Fibroblast of lung (primary cell): Measurements from ENCODE around the gene CD59. TPM values are rescaled to one million over a fixed set of nuclear protein-coding genes. Genes with fewer than 3 reads are reported as not detected.

ENCODE experiments used
- DNase-seq, 2 donors: peaks; one replicate each; pipeline versions ENCODE4 v3.0.0 to v3.0.0-alpha.2; 2010; ENCODE audit warnings: low read depth in 2 of 2
- H2AFZ ChIP-seq: 2 replicates; pipeline ENCODE4 v1.5.1; 2012; ENCODE audit warnings: low read length, control low read depth, inconsistent platforms
- H3K27ac ChIP-seq: 2 replicates; pipeline ENCODE4 v1.5.1; 2011; ENCODE audit warnings: low read length, control low read depth; ENCODE audit not compliant: insufficient read depth
- H3K27me3 ChIP-seq: 2 replicates; pipeline ENCODE4 v1.5.1; 2011; ENCODE audit warnings: mild to moderate bottlenecking, low read length; ENCODE audit not compliant: control insufficient read depth, insufficient read depth
- H3K36me3 ChIP-seq: 2 replicates; pipeline ENCODE4 v1.5.1; 2011; ENCODE audit warnings: low read length; ENCODE audit not compliant: control insufficient read depth, insufficient read depth
- H3K4me1 ChIP-seq: 2 replicates; pipeline ENCODE4 v1.5.1; 2011; ENCODE audit warnings: low read length; ENCODE audit not compliant: control insufficient read depth, insufficient read depth; ENCODE audit errors: extremely low read depth
- H3K4me2 ChIP-seq: 2 replicates; pipeline ENCODE4 v1.5.1; 2011; ENCODE audit warnings: low read length, control low read depth; ENCODE audit not compliant: insufficient read depth; ENCODE audit errors: extremely low read depth
- H3K4me3 ChIP-seq, 4 experiments: fragments of 200-600 bp in 1 of 4; sonication (generic) in 1 of 4; replicated peaks in 1 of 4; 2 replicates each; pipeline ENCODE4 v1.5.1; 2011 to 2016; ENCODE audit warnings: low read length in 4 of 4, low read depth in 3 of 4, mild to moderate bottlenecking in 3 of 4, control low read depth in 2 of 4, inconsistent platforms in 1 of 4, mixed read lengths in 1 of 4; ENCODE audit not compliant: insufficient read depth in 1 of 4; ENCODE audit errors: control extremely low read depth in 1 of 4
- H3K79me2 ChIP-seq: 2 replicates; pipeline ENCODE4 v1.5.1; 2012; ENCODE audit warnings: mild to moderate bottlenecking, low read length, inconsistent platforms; ENCODE audit not compliant: control insufficient read depth, insufficient read depth
- H3K9ac ChIP-seq: 2 replicates; pipeline ENCODE4 v1.5.1; 2011; ENCODE audit warnings: mild to moderate bottlenecking, low read length, control low read depth; ENCODE audit not compliant: insufficient read depth
- H3K9me3 ChIP-seq: 2 replicates; pipeline ENCODE4 v1.5.1; 2012; ENCODE audit warnings: low read depth, low read length; ENCODE audit not compliant: control insufficient read depth, insufficient read depth
- H4K20me1 ChIP-seq: 2 replicates; pipeline ENCODE4 v1.5.1; 2011; ENCODE audit warnings: low read length; ENCODE audit not compliant: control insufficient read depth, insufficient read depth; ENCODE audit errors: extremely low read depth
- CTCF ChIP-seq, 2 donors: IDR thresholded peaks in 1 of 2; conservative IDR thresholded peaks in 1 of 2; 1 replicate in 1 of 2; 2 replicates in 1 of 2; pipeline ENCODE4 v1.5.1; 2011 to 2012; ENCODE audit warnings: low read length in 2 of 2, control low read depth in 1 of 2, inconsistent platforms in 1 of 2, low read depth in 1 of 2, mild to moderate bottlenecking in 1 of 2
- EZH2 ChIP-seq: IDR thresholded peaks from 2 replicates; pipeline ENCODE4 v1.5.1; 2012; ENCODE audit warnings: low read length, control low read depth, mild to moderate bottlenecking; ENCODE audit errors: missing control alignments
- polyA plus RNA-seq, 2 donors: library from polyadenylated mRNA; depleted of rRNA in 1 of 2; stranded (reverse) in 1 of 2; unstranded in 1 of 2; fragments of >200 nt; gene quantifications; 2 replicates each; pipeline ENCODE4 v1.2.1, GENCODE V29; 2011 to 2012; ENCODE audit warnings: missing spikeins in 1 of 2
- total RNA-seq: library from RNA; depleted of rRNA; stranded (reverse); fragments of >200 nt; gene quantifications from 2 replicates; pipeline ENCODE4 v1.2.1, GENCODE V29; 2014

The CD59 gene
- total and polyA plus RNA-seq, 2 donors (not counting 1 experiment from before 2014, with no cell fraction given) = 380 to 1,165 TPM

GRCh38 chr11:33725496-33725895, 10.7 kb downstream of the CD59 start:
- Histone ChIP-seq H3K27ac (peak overlapping the region; percentile 97), H3K4me1 (peaks cover 35% of the 10 kb centered on the region), H3K27me3 (no peaks in the 10 kb centered on the region)

GRCh38 chr11:33724644-33725035, 11.6 kb downstream of the CD59 start:
- Histone ChIP-seq H3K4me1 (peaks cover 34% of the 10 kb centered on the region), H3K36me3 (peaks cover 8% of the 10 kb centered on the region), H3K9ac (peak overlapping the region; percentile 53), H3K9me3 (no peaks in the 10 kb centered on the region), H3K4me2 (peak overlapping the region; percentile 72), H3K27me3 (no peaks in the 10 kb centered on the region), H2AFZ (no peak overlapping the region), H3K4me3 (peak overlapping the region in 1 of 4 experiments; percentile 3), H4K20me1 (no peaks in the 10 kb centered on the region), H3K79me2 (peaks cover 87% of the 10 kb centered on the region), H3K27ac (peak overlapping the region; percentile 97)
- peak; percentile 52 to 89 for DNase-seq
- TF ChIP-seq CTCF (conservative IDR thresholded peaks at IDR 0.05 in 1 of 2, IDR thresholded peaks at IDR 0.05 in 1 of 2; ENCODE audit: low read depth in 1 of 2, low read length in 2 of 2) = no peak
- TF ChIP-seq EZH2 = no peak

More at GRCh38 chr11:33725496-33725895, 10.7 kb downstream of the CD59 start:
- Histone ChIP-seq H3K4me2 (no peak overlapping the region), H2AFZ (no peak overlapping the region), H3K79me2 (peaks cover 87% of the 10 kb centered on the region), H4K20me1 (no peaks in the 10 kb centered on the region), H3K9me3 (no peaks in the 10 kb centered on the region), H3K4me3 (no peak overlapping the region), H3K9ac (no peak overlapping the region), H3K36me3 (peaks cover 6% of the 10 kb centered on the region)
- DNase-seq = no peak
- TF ChIP-seq CTCF (conservative IDR thresholded peaks at IDR 0.05 in 1 of 2, IDR thresholded peaks at IDR 0.05 in 1 of 2; ENCODE audit: low read depth in 1 of 2, low read length in 2 of 2) = no peak
- no peak for TF ChIP-seq EZH2

GRCh38 chr11:33723238-33723881, 12.9 kb downstream of the CD59 start:
- Histone ChIP-seq H3K27me3 (no peaks in the 10 kb centered on the region), H4K20me1 (no peaks in the 10 kb centered on the region), H3K4me3 (peak overlapping the region in 1 of 4 experiments; percentile 2), H3K9me3 (no peaks in the 10 kb centered on the region), H3K36me3 (peaks cover 9% of the 10 kb centered on the region), H3K79me2 (peaks cover 90% of the 10 kb centered on the region), H3K27ac (peak overlapping the region; percentile 97), H3K9ac (peak overlapping the region; percentile 65), H2AFZ (no peak overlapping the region), H3K4me2 (peak overlapping the region; percentile 73), H3K4me1 (peaks cover 36% of the 10 kb centered on the region)
- TF ChIP-seq CTCF (conservative IDR thresholded peaks at IDR 0.05 in 1 of 2, IDR thresholded peaks at IDR 0.05 in 1 of 2; ENCODE audit: low read depth in 1 of 2, low read length in 2 of 2) (no peak), EZH2 (no peak)
- peak; percentile 92 to 93 for DNase-seq
